SK-N-SH treated with all-trans-retinoic acid at 6 μM for 48 hours (cell line): ENCODE results near the gene VN1R5.
A peak's percentile ranks its signal among the peaks of the same experiment; 100 is the strongest.

Source experiments
- ATAC-seq: fragments of 200-7000 bp; cut with Tn5 transposase; 3 replicates; pipeline ENCODE4 v1.9.1; 2020; ENCODE audit warnings: mild to moderate bottlenecking, moderate library complexity
- BACH2 ChIP-seq: fragments of 250-450 bp; sonication (Bioruptor Pico); IDR thresholded peaks from 2 replicates; pipeline ENCODE4 v1.9.0; 2021; ENCODE audit warnings: mild to moderate bottlenecking, borderline replicate concordance
- CREB5 ChIP-seq: fragments of 250-450 bp; sonication (Bioruptor Pico); IDR thresholded peaks from 2 replicates; pipeline ENCODE4 v1.5.1; 2020; ENCODE audit warnings: low read depth, mild to moderate bottlenecking, moderate library complexity
- CSDC2 ChIP-seq: fragments of 250-450 bp; sonication (Bioruptor Pico); IDR thresholded peaks from 2 replicates; pipeline ENCODE4 v1.5.0; 2020; ENCODE audit warnings: mild to moderate bottlenecking, moderate library complexity
- CSRNP3 ChIP-seq: fragments of 250-450 bp; sonication (Bioruptor Pico); IDR thresholded peaks from 2 replicates; pipeline ENCODE4 v1.5.1; 2021; ENCODE audit warnings: mild to moderate bottlenecking, moderate library complexity
- ESRRG ChIP-seq: fragments of 250-450 bp; sonication (Bioruptor Pico); IDR thresholded peaks from 2 replicates; pipeline ENCODE4 v1.6.1; 2021; ENCODE audit warnings: mild to moderate bottlenecking
- GLIS3 ChIP-seq: fragments of 250-450 bp; sonication (Bioruptor Pico); IDR thresholded peaks from 2 replicates; pipeline ENCODE4 v1.5.0; 2020; ENCODE audit warnings: mild to moderate bottlenecking, moderate library complexity
- ISL1 ChIP-seq: fragments of 250-450 bp; sonication (Bioruptor Pico); IDR thresholded peaks from 2 replicates; pipeline ENCODE4 v2.1.2; 2022; ENCODE audit warnings: mild to moderate bottlenecking, moderate library complexity
- OSR1 ChIP-seq: fragments of 250-450 bp; sonication (Bioruptor Pico); IDR thresholded peaks from 2 replicates; pipeline ENCODE4 v1.8.0; 2022; ENCODE audit warnings: moderate library complexity, mild to moderate bottlenecking, inconsistent platforms
- PATZ1 ChIP-seq: fragments of 250-450 bp; sonication (Bioruptor Pico); IDR thresholded peaks from 2 replicates; pipeline ENCODE4 v1.8.0; 2020; ENCODE audit warnings: mild to moderate bottlenecking, moderate library complexity, borderline replicate concordance
- POU6F1 ChIP-seq: fragments of 250-450 bp; sonication (Bioruptor Pico); IDR thresholded peaks from 2 replicates; pipeline ENCODE4 v1.8.0; 2021; ENCODE audit warnings: low read depth, mild to moderate bottlenecking, moderate library complexity, borderline replicate concordance
- RARB ChIP-seq: fragments of 250-450 bp; sonication (Bioruptor Pico); IDR thresholded peaks from 2 replicates; pipeline ENCODE4 v1.8.0; 2021; ENCODE audit warnings: mild to moderate bottlenecking, moderate library complexity
- SNAI2 ChIP-seq: fragments of 250-450 bp; sonication (Bioruptor Pico); IDR thresholded peaks from 2 replicates; pipeline ENCODE4 v1.5.0; 2020; ENCODE audit warnings: mild to moderate bottlenecking, moderate library complexity
- TCF4 ChIP-seq: fragments of 250-450 bp; sonication (Bioruptor Pico); IDR thresholded peaks from 2 replicates; pipeline ENCODE4 v1.8.0; 2021; ENCODE audit warnings: mild to moderate bottlenecking, moderate library complexity, borderline replicate concordance
- TOX ChIP-seq: fragments of 250-450 bp; sonication (Bioruptor Pico); IDR thresholded peaks from 2 replicates; pipeline ENCODE4 v1.8.0; 2021; ENCODE audit warnings: mild to moderate bottlenecking, moderate library complexity, borderline replicate concordance
- TSHZ2 ChIP-seq: fragments of 250-450 bp; sonication (Bioruptor Pico); IDR thresholded peaks from 2 replicates; pipeline ENCODE4 v1.5.0; 2020; ENCODE audit warnings: mild to moderate bottlenecking, moderate library complexity
- ZC3H10 ChIP-seq: fragments of 250-450 bp; sonication (Bioruptor Pico); IDR thresholded peaks from 2 replicates; pipeline ENCODE4 v1.5.1; 2021; ENCODE audit warnings: mild to moderate bottlenecking, moderate library complexity
- ZFP3 ChIP-seq: fragments of 250-450 bp; sonication (Bioruptor Pico); IDR thresholded peaks from 2 replicates; pipeline ENCODE4 v1.5.0; 2020; ENCODE audit warnings: mild to moderate bottlenecking, moderate library complexity
- ZFP30 ChIP-seq: fragments of 450-650 bp; formaldehyde crosslinking; IDR thresholded peaks from 2 replicates; pipeline ENCODE4 v1.5.0; 2022; ENCODE audit warnings: mild to moderate bottlenecking, moderate library complexity
- ZNF565 ChIP-seq: fragments of 450-650 bp; formaldehyde crosslinking; conservative IDR thresholded peaks from 2 replicates; pipeline ENCODE4 v1.5.0; 2020; ENCODE audit warnings: low read depth, mild to moderate bottlenecking, moderate library complexity
- ZNF70 ChIP-seq: fragments of 450-650 bp; formaldehyde crosslinking; IDR thresholded peaks from 2 replicates; pipeline ENCODE4 v1.5.0; 2020; ENCODE audit warnings: mild to moderate bottlenecking, moderate library complexity
- ZNF8 ChIP-seq: fragments of 450-650 bp; formaldehyde crosslinking; IDR thresholded peaks from 2 replicates; pipeline ENCODE4 v1.5.0; 2020; ENCODE audit warnings: mild to moderate bottlenecking, moderate library complexity

Gene VN1R5

GRCh38 chr1:247246325-247247115, 9.4 kb upstream of the VN1R5 start (continued):
- TF ChIP-seq TSHZ2 (CRISPR knock-in tag) (no peak), PATZ1 (CRISPR knock-in tag) (no peak), CSDC2 (CRISPR knock-in tag) (no peak), ESRRG (CRISPR knock-in tag) (no peak)

- no peak for TF ChIP-seq RARB
- TF ChIP-seq CSDC2 (CRISPR knock-in tag): no peak
- TF ChIP-seq OSR1 (CRISPR knock-in tag): no peak
- no peak for TF ChIP-seq ZNF565
- TF ChIP-seq ZNF8: no peak
- TF ChIP-seq TOX (CRISPR knock-in tag): no peak
- TF ChIP-seq ISL1 (CRISPR knock-in tag): no peak
- no peak for TF ChIP-seq GLIS3 (CRISPR knock-in tag)
- TF ChIP-seq ZFP3: no peak
- ATAC-seq: no peak
These were observed 8.3 kb upstream of the VN1R5 start for GRCh38 chr1:247247568-247247967.

GRCh38 chr1:247266053-247266452, 10.2 kb downstream of the VN1R5 start:
- peak; percentile 20; the same call in 1 of the 3 replicates for ATAC-seq
- TF ChIP-seq ZC3H10 (CRISPR knock-in tag): no peak
- no peak for TF ChIP-seq CSRNP3
- no peak for TF ChIP-seq ZFP3
- TF ChIP-seq CSDC2 (CRISPR knock-in tag): no peak
- TF ChIP-seq ZNF70: no peak
- TF ChIP-seq GLIS3 (CRISPR knock-in tag): no peak
- TF ChIP-seq PATZ1 (CRISPR knock-in tag): no peak
- TF ChIP-seq ZFP30 (CRISPR knock-in tag): no peak
- TF ChIP-seq SNAI2 (CRISPR knock-in tag): no peak
- TF ChIP-seq, all 23 proteins: peak for 0

GRCh38 chr1:247268390-247269045, 12.6 kb downstream of the VN1R5 start:
- no peak for ATAC-seq
- TF ChIP-seq ZC3H10 (CRISPR knock-in tag) (no peak), CREB5 (CRISPR knock-in tag) (no peak), SNAI2 (CRISPR knock-in tag) (no peak), TSHZ2 (CRISPR knock-in tag) (no peak), ZNF8 (no peak), POU6F1 (CRISPR knock-in tag) (no peak), ESRRG (CRISPR knock-in tag) (no peak), ISL1 (CRISPR knock-in tag) (no peak), BACH2 (CRISPR knock-in tag) (no peak), ZFP3 (no peak), CSDC2 (CRISPR knock-in tag) (no peak), TCF4 (CRISPR knock-in tag) (no peak)
